Measurements from ENCODE around the gene ARHGAP36. TPM values are rescaled to one million over a fixed set of nuclear protein-coding genes. Genes with fewer than 3 reads are reported as not detected.

The ARHGAP36 gene
- 0.07 TPM in 1 of 2 replicates, not detected in the other for total RNA-seq

GRCh38 chrX:131058136-131058868, at the start of gene ARHGAP36:
Gene ARHGAP36 (plus strand): TSS chrX:131058346. CDS start chrX:131081666, 23,320 bp downstream.
- DNase-seq (ENCODE audit: low read depth, low spot score) = no peak

GRCh38 chrX:131010186-131010585, 48.0 kb upstream of the ARHGAP36 start:
- no peak for DNase-seq (ENCODE audit: low read depth, low spot score)

- no peak for DNase-seq (ENCODE audit: low read depth, low spot score)
Measured at GRCh38 chrX:131025336-131025735, 32.8 kb upstream of the ARHGAP36 start.

- DNase-seq (ENCODE audit: low read depth, low spot score) = no peak
Measured at GRCh38 chrX:131032354-131033230, 25.6 kb upstream of the ARHGAP36 start.

- DNase-seq (ENCODE audit: low read depth, low spot score) = no peak
Measured at GRCh38 chrX:131034063-131034462, 24.1 kb upstream of the ARHGAP36 start.

- no peak for DNase-seq (ENCODE audit: low read depth, low spot score)
Measured at GRCh38 chrX:131040781-131041180, 17.4 kb upstream of the ARHGAP36 start.

DNA sequence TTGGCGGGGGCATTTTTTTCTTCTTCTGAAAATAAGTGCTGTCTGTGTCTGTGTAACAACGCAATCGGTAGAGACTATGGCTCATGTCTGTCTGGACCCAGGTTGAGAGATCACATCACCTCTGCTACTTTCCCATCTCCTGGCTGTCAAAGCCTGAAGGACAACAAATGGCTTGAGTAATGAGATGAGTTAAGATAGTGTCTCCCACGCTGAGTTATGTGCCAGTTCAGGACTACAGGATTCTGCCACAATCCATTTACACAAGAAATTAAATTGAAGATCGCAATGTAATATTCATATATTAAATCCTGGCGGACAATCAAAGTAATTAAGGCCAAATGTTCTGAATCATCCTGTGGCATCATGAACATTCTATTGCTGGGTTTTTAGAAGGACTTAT, 16.5 kb upstream of the ARHGAP36 start:
- DNase-seq (ENCODE audit: low read depth, low spot score) = no peak

DNA sequence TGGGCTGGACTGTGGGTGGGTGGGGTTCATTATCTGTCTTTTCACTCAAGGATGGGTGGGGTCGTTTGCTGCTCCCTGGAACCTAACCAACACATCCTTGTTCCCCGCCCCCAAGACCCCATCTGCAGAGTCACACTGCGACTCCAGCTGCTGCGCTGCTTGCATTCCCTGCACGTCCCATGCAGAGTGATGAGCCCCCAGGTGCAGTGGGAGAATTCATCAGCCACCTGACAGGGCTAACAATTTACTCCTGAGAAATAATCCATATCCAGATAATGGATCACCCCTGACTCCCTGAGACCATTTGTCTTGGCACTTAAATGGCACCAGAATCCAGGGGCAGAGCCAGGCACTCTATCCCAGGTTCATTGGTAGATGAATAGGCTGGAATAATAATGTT, 12.4 kb upstream of the ARHGAP36 start:
- DNase-seq (ENCODE audit: low read depth, low spot score) = no peak

- no peak for DNase-seq (ENCODE audit: low read depth, low spot score)
Measured at GRCh38 chrX:131046596-131046995, 11.6 kb upstream of the ARHGAP36 start.

DNA sequence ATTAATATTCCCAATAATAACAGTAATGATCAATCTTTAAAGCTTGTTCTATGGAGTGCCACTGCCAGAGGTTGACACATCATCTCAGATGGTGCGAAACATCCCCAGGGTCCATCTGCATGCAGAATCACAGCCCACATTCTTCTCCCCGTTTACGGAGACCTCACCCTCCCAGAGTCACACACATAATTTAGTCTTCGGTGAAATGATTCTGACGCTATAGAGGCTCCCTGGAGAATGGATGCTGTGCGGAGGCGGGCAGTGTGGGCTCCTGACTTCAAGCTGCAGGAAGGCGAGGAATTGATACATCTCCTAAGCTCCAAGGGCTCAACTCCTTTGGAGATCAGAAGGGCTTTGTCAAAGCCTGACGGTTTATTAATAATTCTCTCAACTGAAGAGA, 11.0 kb upstream of the ARHGAP36 start:
- no peak for DNase-seq (ENCODE audit: low read depth, low spot score)

DNA sequence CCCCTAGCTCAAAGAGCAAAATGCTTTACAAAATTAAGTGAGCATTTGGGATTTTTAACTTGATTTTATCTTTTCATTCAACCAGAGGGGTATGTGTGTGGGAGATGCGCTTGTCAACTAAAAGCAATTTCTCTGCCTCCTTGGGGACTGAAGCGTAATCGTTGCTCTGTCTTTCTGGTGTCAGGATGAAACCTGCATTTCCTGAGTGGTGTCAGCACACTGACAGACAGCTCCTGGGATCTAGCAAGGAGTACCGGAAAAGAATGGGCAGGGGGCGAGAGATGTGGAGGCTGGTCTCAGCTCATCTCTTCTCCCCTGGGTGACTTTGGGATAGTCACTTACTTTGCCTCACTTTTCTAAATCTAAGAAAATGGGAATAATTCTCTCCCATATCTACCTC, 5.1 kb upstream of the ARHGAP36 start:
- DNase-seq (ENCODE audit: low read depth, low spot score) = no peak

DNA sequence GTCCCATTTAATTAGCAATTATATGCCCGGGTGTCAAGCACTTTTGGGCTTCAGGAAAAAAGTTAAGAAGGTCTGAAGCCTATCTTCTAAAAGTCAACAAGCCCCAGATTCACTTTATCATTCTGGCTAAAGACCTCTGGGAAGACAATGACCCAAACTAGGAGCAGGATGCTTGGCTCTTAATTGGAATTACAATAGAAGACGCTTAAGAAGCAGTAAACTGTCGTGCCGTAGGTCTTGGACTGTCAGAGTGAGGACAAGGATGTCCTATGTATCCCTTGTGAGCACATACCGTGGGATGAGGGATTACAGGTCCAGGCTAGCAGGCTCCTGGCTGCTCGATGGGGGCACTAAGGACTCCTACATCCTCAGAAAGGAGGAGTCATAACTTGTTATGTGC, 3.2 kb upstream of the ARHGAP36 start:
- no peak for DNase-seq (ENCODE audit: low read depth, low spot score)

- no peak for DNase-seq (ENCODE audit: low read depth, low spot score)
Measured at GRCh38 chrX:131057706-131058105, 440 bp upstream of the ARHGAP36 start.

GRCh38 chrX:131059246-131059645, 1.1 kb downstream of the ARHGAP36 start:
- DNase-seq (ENCODE audit: low read depth, low spot score) = no peak

DNA sequence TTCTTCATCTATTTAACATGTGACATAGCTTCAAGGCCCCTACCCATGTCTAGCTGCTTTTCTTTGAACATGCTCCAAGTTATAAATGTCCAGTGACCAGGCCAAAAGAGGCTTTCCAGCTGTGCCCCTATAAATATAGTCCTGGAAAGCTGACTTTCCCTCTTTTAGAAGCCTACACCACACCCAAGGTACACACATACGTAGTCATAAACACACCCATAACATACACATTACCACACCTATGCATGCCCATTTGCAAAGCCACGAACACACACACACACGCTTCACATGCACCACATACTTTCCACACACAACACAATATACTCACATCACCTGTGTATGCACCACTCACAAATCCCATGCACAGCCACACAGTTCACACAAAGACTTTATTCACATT, 2.0 kb downstream of the ARHGAP36 start:
- DNase-seq (ENCODE audit: low read depth, low spot score) = no peak

- no peak for DNase-seq (ENCODE audit: low read depth, low spot score)
Measured at GRCh38 chrX:131061306-131061705, 3.2 kb downstream of the ARHGAP36 start.

DNA sequence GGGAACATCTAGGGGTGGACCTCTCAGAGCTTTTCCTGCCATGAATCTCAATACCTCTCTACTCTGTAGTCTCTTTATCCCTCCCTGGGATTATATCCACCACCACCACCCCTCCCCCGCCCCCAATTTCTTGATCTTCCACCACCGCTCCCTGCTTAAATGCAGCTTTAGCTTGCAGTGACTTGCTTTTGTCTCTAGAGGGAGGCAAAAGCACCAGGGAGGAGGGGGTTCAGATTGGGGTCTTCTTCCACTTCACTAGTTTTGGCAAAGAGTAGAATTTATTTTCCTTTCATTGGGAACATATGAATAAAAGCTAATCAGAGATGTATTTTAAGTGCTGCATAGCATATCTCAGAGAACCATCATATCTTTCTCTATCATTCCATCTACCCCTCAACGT, 5.5 kb downstream of the ARHGAP36 start:
- no peak for DNase-seq (ENCODE audit: low read depth, low spot score)

GRCh38 chrX:131066237-131066636, 8.1 kb downstream of the ARHGAP36 start:
- no peak for DNase-seq (ENCODE audit: low read depth, low spot score)

DNA sequence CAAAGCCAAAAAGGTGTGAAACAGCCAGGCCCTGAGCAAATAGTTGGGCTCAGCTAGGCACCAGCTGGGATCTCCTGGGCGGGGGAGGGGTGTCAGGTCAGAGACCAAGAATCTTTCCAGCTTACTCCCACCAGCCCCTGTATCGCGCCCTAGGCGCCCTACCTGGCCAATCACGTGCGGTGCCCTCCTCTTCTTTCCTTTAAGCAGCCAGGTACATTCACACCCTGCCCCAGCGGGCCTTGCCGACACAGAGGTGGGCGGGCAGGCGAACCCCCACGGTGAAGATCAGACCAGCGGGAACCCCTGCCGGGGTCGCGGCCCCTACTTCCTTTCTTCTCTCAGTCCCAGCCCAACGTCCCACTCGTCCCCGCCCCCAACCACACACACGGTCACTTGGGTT, 9.1 kb downstream of the ARHGAP36 start:
- no peak for DNase-seq (ENCODE audit: low read depth, low spot score)

GRCh38 chrX:131067846-131068745, 9.9 kb downstream of the ARHGAP36 start:
- DNase-seq (ENCODE audit: low read depth, low spot score) = no peak

GRCh38 chrX:131068945-131069719, 11.0 kb downstream of the ARHGAP36 start:
- DNase-seq (ENCODE audit: low read depth, low spot score) = no peak

All from pulmonary artery endothelial cell (primary cell).